Parathyroid adenoma (tissue), 2 donors: ENCODE data around the gene C15orf40.
"Not testable (repeated sequence)": the region's sequence is repeated elsewhere in the genome, so short reads cannot be mapped to it uniquely, and the experiment has no call there.

ENCODE experiments used
- H2AFZ ChIP-seq: fragments of 300-600 bp; sonication (generic); one replicate; pipeline ENCODE4 v1.7.0; 2017; ENCODE audit warnings: antibody characterized with exemption, mild to moderate bottlenecking
- H3K27ac ChIP-seq: fragments of 300-600 bp; sonication (generic); one replicate; pipeline ENCODE4 v1.7.0; 2017
- H3K27me3 ChIP-seq: fragments of 300-600 bp; sonication (generic); one replicate; pipeline ENCODE4 v1.7.0; 2017; ENCODE audit warnings: low read length; ENCODE audit not compliant: control insufficient read depth, insufficient read depth
- H3K36me3 ChIP-seq: fragments of 300-600 bp; sonication (generic); one replicate; pipeline ENCODE4 v1.7.0; 2017; ENCODE audit warnings: low read length; ENCODE audit not compliant: control insufficient read depth, insufficient read depth
- H3K4me1 ChIP-seq: fragments of 300-600 bp; sonication (generic); one replicate; pipeline ENCODE4 v1.7.0; 2017; ENCODE audit warnings: control low read depth
- H3K4me2 ChIP-seq: fragments of 300-600 bp; sonication (generic); one replicate; pipeline ENCODE4 v1.7.0; 2017; ENCODE audit warnings: low read length
- H3K4me3 ChIP-seq: fragments of 300-600 bp; sonication (generic); one replicate; pipeline ENCODE4 v1.7.0; 2017; ENCODE audit warnings: low read depth, low read length
- H3K79me2 ChIP-seq: fragments of 300-600 bp; sonication (generic); one replicate; pipeline ENCODE4 v1.7.0; 2017; ENCODE audit warnings: control low read depth
- H3K9ac ChIP-seq: fragments of 300-600 bp; sonication (generic); one replicate; pipeline ENCODE4 v1.7.0; 2017; ENCODE audit warnings: mild to moderate bottlenecking
- H3K9me3 ChIP-seq: fragments of 300-600 bp; sonication (generic); one replicate; pipeline ENCODE4 v1.7.0; 2017; ENCODE audit warnings: low read length; ENCODE audit not compliant: control insufficient read depth
- TF ChIP-seq, protein P1 (sequence below): fragments of 300-600 bp; sonication (generic); IDR thresholded peaks from one replicate; pipeline ENCODE4 v1.7.0; 2017; ENCODE audit warnings: antibody characterized with exemption, mild to moderate bottlenecking
- donor health status: primary hyperparathyroidism.

C15orf40 gene

DNA sequence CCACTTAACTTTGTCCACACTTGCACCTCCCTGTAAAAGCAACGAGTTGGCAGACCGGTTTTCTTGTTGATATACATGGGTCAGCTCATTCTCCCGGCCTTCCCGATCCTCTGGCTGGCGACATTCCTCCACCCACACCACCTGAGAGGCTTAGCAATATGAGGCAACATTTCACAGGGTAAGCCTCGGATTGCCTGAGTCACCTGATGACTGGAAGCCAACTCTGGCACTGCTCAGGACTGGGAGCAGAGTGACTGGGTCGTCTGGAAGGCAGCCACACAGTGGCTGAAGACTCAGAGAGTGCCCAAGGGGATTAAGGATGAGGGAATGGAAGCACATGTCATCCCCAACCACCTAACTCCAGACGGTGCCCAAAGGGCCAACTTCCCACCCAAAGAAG lies 68.7 kb downstream of the C15orf40 start:
- TF ChIP-seq, protein P1, sequence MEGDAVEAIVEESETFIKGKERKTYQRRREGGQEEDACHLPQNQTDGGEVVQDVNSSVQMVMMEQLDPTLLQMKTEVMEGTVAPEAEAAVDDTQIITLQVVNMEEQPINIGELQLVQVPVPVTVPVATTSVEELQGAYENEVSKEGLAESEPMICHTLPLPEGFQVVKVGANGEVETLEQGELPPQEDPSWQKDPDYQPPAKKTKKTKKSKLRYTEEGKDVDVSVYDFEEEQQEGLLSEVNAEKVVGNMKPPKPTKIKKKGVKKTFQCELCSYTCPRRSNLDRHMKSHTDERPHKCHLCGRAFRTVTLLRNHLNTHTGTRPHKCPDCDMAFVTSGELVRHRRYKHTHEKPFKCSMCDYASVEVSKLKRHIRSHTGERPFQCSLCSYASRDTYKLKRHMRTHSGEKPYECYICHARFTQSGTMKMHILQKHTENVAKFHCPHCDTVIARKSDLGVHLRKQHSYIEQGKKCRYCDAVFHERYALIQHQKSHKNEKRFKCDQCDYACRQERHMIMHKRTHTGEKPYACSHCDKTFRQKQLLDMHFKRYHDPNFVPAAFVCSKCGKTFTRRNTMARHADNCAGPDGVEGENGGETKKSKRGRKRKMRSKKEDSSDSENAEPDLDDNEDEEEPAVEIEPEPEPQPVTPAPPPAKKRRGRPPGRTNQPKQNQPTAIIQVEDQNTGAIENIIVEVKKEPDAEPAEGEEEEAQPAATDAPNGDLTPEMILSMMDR: no peak
- no peak overlapping the region for H3K4me2 ChIP-seq
- no peaks in the 10 kb centered on the region for H3K4me1 ChIP-seq
- H3K9ac ChIP-seq: no peak overlapping the region
- H3K27ac ChIP-seq: no peak overlapping the region
- H3K36me3 ChIP-seq: no peaks in the 10 kb centered on the region
- H3K27me3 ChIP-seq: no peaks in the 10 kb centered on the region
- no peaks in the 10 kb centered on the region for H3K9me3 ChIP-seq
- H2AFZ ChIP-seq: no peak overlapping the region
- peaks cover 5% of the 10 kb centered on the region for H3K79me2 ChIP-seq
- no peak overlapping the region for H3K4me3 ChIP-seq

DNA sequence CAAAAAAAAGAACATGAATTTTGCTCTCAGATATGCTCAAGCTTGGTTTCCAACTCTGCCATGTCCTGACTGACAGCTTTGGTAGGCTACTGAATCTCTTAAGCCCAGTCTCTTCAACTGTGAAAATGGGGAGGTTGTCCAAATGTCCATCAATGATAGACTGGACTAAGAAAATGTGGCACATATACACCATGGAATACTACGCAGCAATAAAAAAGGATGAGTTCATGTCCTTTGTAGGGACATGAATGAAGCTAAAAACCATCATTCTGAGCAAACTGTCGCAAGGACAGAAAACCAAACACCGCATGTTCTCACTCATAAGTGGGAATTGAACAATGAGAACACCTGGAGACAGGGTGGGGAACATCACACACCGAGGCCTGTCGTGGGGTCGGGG lies 71.8 kb downstream of the C15orf40 start:
- H3K4me1 ChIP-seq, H3K27ac ChIP-seq: not testable (repeated sequence)

More for the DNA sequence above, 71.8 kb downstream of the C15orf40 start:
- H2AFZ ChIP-seq, H3K9me3 ChIP-seq, H3K4me2 ChIP-seq, H3K9ac ChIP-seq, H3K4me3 ChIP-seq, H3K27me3 ChIP-seq, H3K79me2 ChIP-seq, H3K36me3 ChIP-seq: not testable (repeated sequence)
